ENCODE data around the gene ABHD6. TPM values are rescaled to one million over a fixed set of nuclear protein-coding genes. Genes with fewer than 3 reads are reported as not detected.

ABHD6 gene
- total RNA-seq, 4 donors from 2014 or later: 35.6 to 39.8 (median 38.2) TPM

- peaks cover 28% of the 10 kb centered on the region for H3K4me1 ChIP-seq
- WGBS: 64% methylated on average over 3 of the region's 3 CpGs
- DNase-seq (ENCODE audit: low spot score in 2 of 2): no peak
- no peak overlapping the region for H3K27ac ChIP-seq
- no peaks in the 10 kb centered on the region for H3K27me3 ChIP-seq
- H3K36me3 ChIP-seq: no peaks in the 10 kb centered on the region
- H3K9me3 ChIP-seq: no peaks in the 10 kb centered on the region
- no peak overlapping the region for H3K4me3 ChIP-seq
- no peak for TF ChIP-seq CTCF (IDR thresholded peaks at IDR 0.05)
- TF ChIP-seq POLR2A (IDR thresholded peaks at IDR 0.05): no peak
- TF ChIP-seq POLR2AphosphoS5 (IDR thresholded peaks at IDR 0.05): no peak
- TF ChIP-seq EP300 (IDR thresholded peaks at IDR 0.05): no peak
Measured at GRCh38 chr3:58209933-58210332, 27.7 kb upstream of the ABHD6 start.

GRCh38 chr3:58210761-58211460, 26.7 kb upstream of the ABHD6 start, which contains the start of gene DNASE1L3:
Gene DNASE1L3, minus strand, starts transcription at chr3:58210972. Its CDS starts 66 bp downstream, at chr3:58210906.
- Histone ChIP-seq H3K27me3 (no peaks in the 10 kb centered on the region), H3K27ac (no peak within 1 kb of the TSS), H3K4me3 (no peak within 1 kb of the TSS), H3K9me3 (no peaks in the 10 kb centered on the region), H3K4me1 (peaks cover 38% of the 10 kb centered on the region), H3K36me3 (no peaks in the 10 kb centered on the region)
- TF ChIP-seq POLR2A (IDR thresholded peaks at IDR 0.05) (no peak), EP300 (IDR thresholded peaks at IDR 0.05) (no peak), POLR2AphosphoS5 (IDR thresholded peaks at IDR 0.05) (no peak), CTCF (IDR thresholded peaks at IDR 0.05) (no peak)
- 55% methylated on average over 14 of the region's 14 CpGs for WGBS
- peak in 1 of 2 donors; percentile 57 for DNase-seq (ENCODE audit: low spot score in 2 of 2)

- no peaks in the 10 kb centered on the region for H3K9me3 ChIP-seq
- H3K4me3 ChIP-seq: no peak overlapping the region
- TF ChIP-seq EP300 (IDR thresholded peaks at IDR 0.05) (no peak), POLR2A (IDR thresholded peaks at IDR 0.05) (no peak), CTCF (IDR thresholded peaks at IDR 0.05) (no peak), POLR2AphosphoS5 (IDR thresholded peaks at IDR 0.05) (peak in 1 of 3 donors; percentile 65)
- peak in 1 of 2 donors; percentile 55 for DNase-seq (ENCODE audit: low spot score in 2 of 2)
- H3K27ac ChIP-seq: peak overlapping the region; percentile 83
- 43% methylated on average over 7 of the region's 7 CpGs for WGBS
- H3K36me3 ChIP-seq: no peaks in the 10 kb centered on the region
- H3K27me3 ChIP-seq: no peaks in the 10 kb centered on the region
- H3K4me1 ChIP-seq: peaks cover 55% of the 10 kb centered on the region
Measured at GRCh38 chr3:58214484-58215316, 22.9 kb upstream of the ABHD6 start.

- Histone ChIP-seq H3K27ac (peak overlapping the region; percentile 83), H3K9me3 (no peaks in the 10 kb centered on the region), H3K36me3 (no peaks in the 10 kb centered on the region), H3K27me3 (no peaks in the 10 kb centered on the region), H3K4me3 (no peak overlapping the region), H3K4me1 (peaks cover 50% of the 10 kb centered on the region)
- 60% methylated on average over 10 of the region's 10 CpGs for WGBS
- DNase-seq (ENCODE audit: low spot score in 2 of 2): peak in 1 of 2 donors; percentile 25
- TF ChIP-seq POLR2AphosphoS5 (IDR thresholded peaks at IDR 0.05) (no peak), EP300 (IDR thresholded peaks at IDR 0.05) (no peak), CTCF (IDR thresholded peaks at IDR 0.05) (no peak), POLR2A (IDR thresholded peaks at IDR 0.05) (no peak)
Measured at GRCh38 chr3:58215317-58216025, 22.1 kb upstream of the ABHD6 start.
